GOT3 (cell line): ENCODE data around the gene ASTN2.

Experiments used
- DNase-seq: peaks from one replicate; lab custom pipeline; 2025; ENCODE audit warnings: mixed read lengths; lab: John Stamatoyannopoulos, UW

ASTN2 gene

DNA sequence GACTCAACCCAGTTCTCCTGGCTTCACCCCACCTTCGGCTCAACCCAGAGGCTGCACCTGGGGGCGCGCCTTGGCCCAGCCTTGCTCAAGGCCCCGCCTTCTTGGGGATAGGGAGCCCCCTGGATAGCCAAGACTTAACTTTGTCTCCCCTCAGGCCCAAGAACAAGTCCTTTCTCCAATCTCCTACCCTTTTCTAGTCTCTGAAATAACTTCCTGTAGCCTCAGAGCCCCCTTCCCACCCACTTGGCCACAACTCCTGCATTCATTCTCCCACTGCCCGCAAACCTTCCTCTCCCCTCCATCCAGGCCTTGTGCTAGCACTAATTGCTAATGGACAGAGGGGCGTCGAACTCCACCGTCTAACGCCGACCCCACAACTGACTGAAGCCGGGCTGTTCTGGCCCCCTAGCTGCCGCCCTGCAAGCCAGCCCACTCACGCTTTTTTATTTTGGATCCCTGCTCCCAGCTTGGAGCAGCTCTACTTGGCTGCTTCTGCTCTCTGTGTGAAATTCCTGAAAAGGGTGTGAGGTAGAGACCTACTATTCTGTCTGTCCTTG lies 579 bp upstream of the ASTN2 start:
- no peak for DNase-seq

DNA sequence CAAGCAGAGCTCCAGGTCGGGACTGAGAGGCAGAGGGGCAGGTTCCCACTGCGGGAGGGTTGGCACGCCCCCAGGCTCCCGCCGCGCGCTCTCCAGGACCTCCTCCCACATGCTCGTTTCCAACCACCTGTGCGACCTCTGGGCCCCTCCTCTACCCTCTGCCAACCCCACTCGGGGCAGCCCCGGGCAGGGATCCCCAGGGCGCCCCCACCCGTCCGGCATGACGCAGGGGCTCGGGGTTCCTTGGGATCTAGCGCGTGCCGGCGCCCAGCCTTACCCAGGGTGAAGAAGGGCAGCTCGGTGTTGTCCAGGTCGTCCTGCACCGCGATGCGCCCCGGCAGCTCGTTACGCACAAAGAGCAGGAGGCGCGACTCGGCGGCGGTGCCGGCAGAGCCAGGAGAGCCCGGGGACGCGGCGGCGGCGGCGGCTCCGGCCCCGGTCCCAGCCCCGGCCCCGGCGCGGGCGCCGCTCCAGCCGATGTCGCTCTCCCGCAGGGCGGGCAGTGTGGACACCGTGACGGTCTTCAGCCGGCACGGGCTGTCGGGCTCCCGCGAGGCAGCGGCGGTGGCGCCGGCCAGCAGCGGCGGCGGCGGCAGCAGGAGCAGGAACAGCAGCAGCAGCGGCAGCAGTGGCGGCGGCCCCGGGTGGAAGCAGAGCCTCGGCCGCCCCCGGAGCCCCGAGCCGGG lies 494 bp downstream of the ASTN2 start:
- no peak for DNase-seq

DNA sequence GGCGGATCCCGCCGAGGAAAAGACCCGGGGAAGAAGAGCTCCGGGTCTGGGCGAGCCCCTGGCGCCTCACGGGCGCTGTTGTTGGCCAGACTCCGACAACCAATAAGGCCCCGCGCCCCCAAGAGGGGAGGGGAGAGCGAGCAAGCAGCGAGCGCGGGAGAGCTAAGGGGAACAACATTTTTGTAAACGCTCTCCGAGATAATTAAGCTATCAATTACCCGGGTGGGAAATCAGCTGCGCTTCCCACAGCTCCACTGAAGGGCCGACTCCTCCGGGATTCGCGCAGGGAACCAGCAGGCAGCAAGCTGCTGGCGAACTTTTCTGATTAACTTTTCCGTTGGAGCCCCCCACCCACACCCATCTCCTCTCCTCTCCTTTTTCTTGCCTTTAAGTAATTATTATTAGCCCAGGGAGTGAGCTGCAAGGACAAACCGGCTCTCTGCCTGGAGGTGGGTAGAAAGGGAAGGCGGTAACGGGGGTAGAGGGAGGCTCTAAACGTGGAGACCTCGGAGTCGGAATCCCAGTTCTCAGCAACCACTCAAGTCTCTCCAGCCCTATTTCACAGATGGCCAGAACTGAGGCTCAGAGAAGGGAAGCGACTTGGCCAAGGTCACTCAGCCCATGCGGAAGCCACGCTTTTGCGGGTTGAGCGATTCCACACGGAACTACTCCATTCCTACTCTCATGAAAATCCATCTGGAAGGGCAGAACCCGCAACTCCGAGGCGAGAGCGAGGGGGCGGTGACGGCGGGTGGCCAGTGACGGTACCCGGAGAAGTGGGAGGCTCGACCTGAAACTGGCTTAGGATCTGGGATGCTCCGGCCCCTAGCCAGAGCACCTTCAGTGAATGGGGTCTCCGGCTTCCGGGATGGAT lies 1.3 kb downstream of the ASTN2 start:
- no peak for DNase-seq

DNA sequence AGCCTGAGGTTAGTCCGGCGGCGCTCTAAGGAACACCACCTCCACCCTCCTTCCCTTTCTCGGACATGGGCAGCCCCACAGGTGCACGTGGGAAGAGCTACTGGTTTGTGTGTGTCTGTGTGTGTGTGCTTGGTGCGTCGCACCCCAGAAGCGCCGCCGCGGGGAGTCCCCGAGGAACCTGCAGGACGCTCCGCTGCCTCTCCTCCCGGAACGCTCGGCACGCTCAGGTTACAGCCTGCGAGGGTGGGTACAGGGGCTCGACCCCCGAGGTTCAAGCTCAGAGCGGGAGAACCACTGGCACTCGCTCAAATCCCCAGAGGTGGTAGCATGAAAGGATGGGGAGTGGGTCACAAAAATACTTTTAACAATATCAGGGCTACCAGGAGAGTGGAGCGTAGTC lies 2.0 kb downstream of the ASTN2 start:
- no peak for DNase-seq

GRCh38 chr9:117412006-117412715 lies 2.7 kb downstream of the ASTN2 start:
- DNase-seq = no peak

DNA sequence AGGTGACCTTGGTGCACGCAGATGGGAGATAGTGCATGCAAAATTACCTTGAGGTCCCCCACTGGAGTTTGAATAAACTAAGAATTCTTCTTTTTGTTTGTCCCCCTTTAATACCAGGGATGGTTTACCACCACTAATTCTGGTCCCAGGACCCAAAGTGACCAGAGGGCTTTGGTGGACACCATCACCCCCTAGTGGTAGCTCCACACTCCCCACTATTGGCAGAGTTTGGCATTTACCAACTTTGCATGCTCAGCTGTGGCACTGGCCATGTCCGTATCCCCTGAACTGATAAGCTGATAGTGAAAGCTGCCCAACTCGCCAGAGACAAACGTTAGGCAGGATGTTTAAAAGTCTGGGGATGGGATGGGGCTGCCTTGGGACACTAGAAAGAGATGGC lies 3.3 kb downstream of the ASTN2 start:
- no peak for DNase-seq

- no peak for DNase-seq
These were observed 5.5 kb downstream of the ASTN2 start for GRCh38 chr9:117409321-117409720.

- no peak for DNase-seq
These were observed 7.3 kb downstream of the ASTN2 start for GRCh38 chr9:117407436-117408022.

DNA sequence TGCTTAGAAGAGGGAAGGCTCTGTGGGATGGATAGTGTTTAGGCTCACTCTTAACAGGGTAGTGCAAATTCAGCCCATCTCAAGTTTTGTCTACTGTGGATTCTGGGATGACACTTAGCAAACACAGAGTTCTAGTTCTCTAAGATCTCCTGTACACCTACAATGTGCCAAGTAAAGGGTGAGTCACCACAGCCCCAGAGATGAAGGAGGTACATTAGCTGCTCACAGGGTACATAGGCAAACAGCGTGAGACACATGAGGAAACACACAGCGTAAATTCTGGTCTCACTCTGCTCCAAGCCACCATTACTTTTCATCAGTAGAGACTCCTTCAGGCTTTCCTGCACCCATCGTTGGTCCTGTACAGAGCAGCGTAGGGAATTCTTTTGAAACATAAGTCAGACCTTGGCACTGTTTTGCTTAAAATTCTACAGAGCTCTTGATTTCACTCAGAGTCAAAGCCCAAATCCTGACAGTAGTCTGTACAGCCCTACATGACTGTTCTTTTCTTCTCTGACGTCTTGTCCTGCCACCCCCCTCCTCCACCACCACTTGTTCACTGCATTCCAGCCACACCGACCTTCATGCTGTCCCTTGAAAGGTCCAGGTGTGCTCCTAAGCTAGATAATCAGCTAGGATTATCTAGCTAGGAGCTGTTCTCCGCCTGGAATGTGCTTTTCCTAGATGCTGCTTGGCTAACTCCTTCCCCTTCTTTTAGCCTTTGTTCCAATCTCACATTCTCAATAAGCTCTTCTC lies 8.7 kb downstream of the ASTN2 start:
- no peak for DNase-seq

DNA sequence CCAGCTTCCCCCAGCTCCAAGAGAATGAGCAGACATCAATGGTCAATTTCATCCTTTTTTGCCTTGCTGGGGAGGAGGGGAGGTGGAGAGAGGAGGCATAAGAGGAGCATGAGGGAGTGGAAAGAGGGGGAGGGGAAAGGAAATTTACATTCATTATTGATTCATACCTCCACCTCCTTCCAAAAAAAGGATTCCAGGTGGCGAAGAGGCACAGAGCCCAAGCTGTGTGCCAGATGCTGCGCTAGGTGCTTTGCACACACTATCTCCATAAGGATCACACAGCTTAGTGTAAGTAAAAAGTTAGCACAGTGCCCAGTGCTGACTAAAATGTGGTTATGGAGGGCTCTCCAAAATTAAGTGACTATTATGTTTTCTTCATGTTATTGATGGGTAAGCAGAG lies 11.0 kb downstream of the ASTN2 start:
- DNase-seq = no peak

GRCh38 chr9:117403403-117403811 lies 11.4 kb downstream of the ASTN2 start:
- no peak for DNase-seq

- DNase-seq = no peak
These were observed 14.7 kb downstream of the ASTN2 start for GRCh38 chr9:117400171-117400570.

DNA sequence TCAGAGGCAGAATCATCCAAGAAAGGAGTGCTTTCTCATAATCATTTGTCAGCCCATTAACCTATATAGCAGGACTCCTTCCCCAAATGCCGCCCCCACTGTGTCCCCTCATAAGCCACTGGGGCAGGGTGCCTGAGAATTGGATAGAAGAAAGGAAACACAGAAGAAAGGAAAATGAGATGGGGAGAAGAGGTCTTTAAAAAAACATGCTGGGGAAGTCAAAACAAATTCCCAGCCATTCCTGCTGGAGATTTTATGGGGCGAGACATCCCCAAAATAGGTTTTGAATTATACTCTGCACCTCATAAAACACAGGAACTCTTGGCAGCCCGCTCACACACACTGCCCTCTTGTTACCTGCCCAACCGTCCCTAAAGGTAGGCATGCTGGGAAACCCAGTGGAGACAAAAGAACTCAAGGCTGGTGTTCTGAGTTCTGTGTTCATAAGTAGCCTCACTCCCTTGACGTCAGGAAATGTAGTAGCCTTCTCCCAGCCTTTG lies 19.7 kb downstream of the ASTN2 start:
- no peak for DNase-seq

- DNase-seq = no peak
These were observed 20.2 kb downstream of the ASTN2 start for GRCh38 chr9:117394655-117395054.

DNA sequence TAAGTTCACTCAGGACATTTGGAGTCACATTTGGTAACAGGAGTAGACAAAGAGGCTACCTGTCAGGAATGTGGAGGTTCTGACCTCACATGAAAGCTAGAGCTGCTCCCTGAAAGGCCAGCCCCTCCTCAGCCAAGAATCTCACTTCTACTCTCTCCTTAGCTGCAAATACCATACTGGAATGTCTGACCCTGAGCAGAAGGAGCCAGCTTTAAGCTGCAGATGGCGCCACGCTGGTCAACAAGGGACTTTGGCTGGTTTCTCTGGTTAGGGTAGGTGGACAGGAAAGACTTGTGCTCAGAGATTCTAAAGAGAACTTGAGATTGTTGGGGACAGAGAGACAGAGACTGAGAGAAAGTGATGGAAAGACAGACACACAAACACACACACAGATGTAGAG lies 21.9 kb downstream of the ASTN2 start:
- DNase-seq = no peak

GRCh38 chr9:117387422-117387821 lies 27.4 kb downstream of the ASTN2 start:
- DNase-seq = no peak

DNA sequence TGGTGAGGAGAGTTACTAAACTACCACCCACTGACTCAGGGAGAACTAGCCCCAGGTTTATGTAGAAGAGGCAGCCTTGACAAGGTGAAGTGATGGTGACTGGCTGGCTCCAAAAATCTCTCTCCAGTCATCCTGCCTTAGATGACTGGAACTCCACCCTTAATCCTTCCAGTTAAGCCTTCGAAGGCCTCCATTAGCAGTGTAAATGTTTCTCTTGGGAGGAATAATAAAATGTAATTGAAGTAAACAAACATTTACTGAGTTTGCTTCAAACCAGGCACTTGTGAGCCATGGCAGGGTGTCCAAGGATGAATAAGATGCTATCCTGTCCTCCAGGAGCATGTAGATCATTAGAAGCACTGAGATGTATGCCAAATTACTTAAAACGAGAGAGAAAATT lies 35.5 kb downstream of the ASTN2 start:
- DNase-seq = no peak

DNA sequence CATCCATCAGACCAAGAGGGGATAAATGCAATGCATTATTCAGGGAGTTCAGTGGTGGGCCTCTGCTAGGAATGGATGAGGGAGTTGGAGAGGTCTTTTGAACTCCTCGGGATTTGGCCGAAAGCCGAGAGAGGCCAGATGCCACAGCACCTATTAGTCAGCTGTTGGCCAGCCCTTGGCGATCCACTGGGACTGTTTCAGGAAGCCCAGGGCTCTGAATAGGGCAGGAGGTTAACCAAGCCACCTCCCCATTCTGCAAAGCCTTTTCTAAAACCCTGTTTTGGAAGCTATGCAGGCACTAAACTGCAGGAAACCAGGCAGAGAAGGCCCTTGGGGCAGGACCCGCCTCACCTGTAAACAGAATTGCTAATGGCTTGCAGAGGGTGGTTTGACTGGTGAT lies 37.8 kb downstream of the ASTN2 start:
- DNase-seq = no peak

DNA sequence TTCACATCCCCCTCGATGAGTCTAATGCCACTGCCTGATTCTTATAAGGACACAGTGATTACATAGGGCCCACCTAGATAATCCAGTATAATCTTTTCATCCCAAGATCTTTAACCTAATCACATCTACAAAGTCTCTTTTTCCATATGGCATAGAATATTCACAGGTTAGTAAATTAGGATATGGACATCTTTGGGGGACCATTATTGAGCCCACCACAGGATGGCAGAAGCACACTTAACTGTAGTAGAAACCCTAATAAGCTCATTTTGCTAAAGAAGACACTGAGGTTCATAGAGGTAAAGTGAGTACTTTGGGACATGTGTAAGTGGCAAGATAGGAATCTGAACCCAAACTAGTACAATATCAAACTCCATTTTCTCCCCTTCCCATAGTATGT lies 38.9 kb downstream of the ASTN2 start:
- no peak for DNase-seq

GRCh38 chr9:117374076-117374725 lies 40.7 kb downstream of the ASTN2 start:
- DNase-seq = no peak
